A549 (cell line): Measurements from ENCODE around the gene MTTP. TPM values are rescaled to one million over a fixed set of nuclear protein-coding genes. Genes with fewer than 3 reads are reported as not detected.

Experiments used
- ATAC-seq, 2 experiments: fragments of 200-7000 bp in 1 of 2; fragments of >200 bp in 1 of 2; cut with Nextera tagmentation in 1 of 2; cut with Tn5 transposase in 1 of 2; 3 replicates each; pipeline versions ENCODE4 v1.8.0 to v1.9.1; 2018 to 2020; ENCODE audit warnings: mild to moderate bottlenecking in 1 of 2, moderate library complexity in 1 of 2
- CTCF ChIA-PET: fragments of 300-600 bp; sonication (Branson Sonifier 250); formaldehyde crosslinking; extraction: SDS; loops from one replicate; lab custom pipeline; 2021; ENCODE audit warnings: antibody characterized with exemption, inconsistent platforms; lab: Yijun Ruan, JAX
- POLR2A ChIA-PET: fragments of 350-600 bp; formaldehyde crosslinking; extraction: SDS; loops from one replicate; lab custom pipeline; 2021; ENCODE audit warnings: antibody characterized with exemption, inconsistent platforms; lab: Yijun Ruan, JAX
- DNase-seq, 2 experiments: peaks; one replicate each; pipeline versions ENCODE4 v3.0.0 to v3.0.0-alpha.2; 2011 to 2016; ENCODE audit warnings: low read depth in 1 of 2, low spot score in 1 of 2
- FAIRE-seq: peaks from 2 replicates; lab custom pipeline; 2011; peaks lifted over from hg19 to GRCh38; lab: Jason Lieb, UNC
- H3K27ac ChIP-seq, 2 experiments: fragments of >200 bp; sonication (Bioruptor Twin); formaldehyde crosslinking; 3 replicates each; pipeline ENCODE4 v1.5.1; 2016 to 2017
- H3K4me1 ChIP-seq: fragments of >200 bp; sonication (Bioruptor Twin); formaldehyde crosslinking; 3 replicates; pipeline ENCODE4 v1.6.1; 2016
- H3K4me2 ChIP-seq: fragments of >200 bp; sonication (Bioruptor Twin); formaldehyde crosslinking; 3 replicates; pipeline ENCODE4 v1.6.1; 2016
- H3K4me3 ChIP-seq: fragments of >200 bp; sonication (Bioruptor Twin); formaldehyde crosslinking; 3 replicates; pipeline ENCODE4 v1.5.1; 2016
- H3K9me3 ChIP-seq: fragments of >200 bp; sonication (Bioruptor Twin); formaldehyde crosslinking; 3 replicates; pipeline ENCODE4 v1.6.1; 2016
- BHLHE40 ChIP-seq: IDR thresholded peaks from 2 replicates; pipeline ENCODE4 v1.6.1; 2012; ENCODE audit warnings: low read depth, low read length, inconsistent platforms
- CBX2 ChIP-seq: fragments of 200-600 bp; sonication (generic); IDR thresholded peaks from 2 replicates; pipeline ENCODE4 v1.6.1; 2016; ENCODE audit warnings: low read depth, mild to moderate bottlenecking, borderline replicate concordance
- CEBPB ChIP-seq, 2 experiments: fragments of >200 bp in 1 of 2; sonication (Bioruptor Twin) in 1 of 2; formaldehyde crosslinking in 1 of 2; IDR thresholded peaks; 2 replicates each; pipeline ENCODE4 v1.6.1; 2012 to 2016
- CTCF ChIP-seq: fragments of >200 bp; sonication (Bioruptor Twin); formaldehyde crosslinking; IDR thresholded peaks from 3 replicates; pipeline ENCODE4 v1.5.1; 2016
- EP300 ChIP-seq, 2 experiments: fragments of >200 bp; sonication (Bioruptor Twin); formaldehyde crosslinking; IDR thresholded peaks; 2 replicates in 1 of 2; 3 replicates in 1 of 2; pipeline ENCODE4 v1.6.1; 2016 to 2017
- ESRRA ChIP-seq: fragments of 150-350 bp; IDR thresholded peaks from 2 replicates; pipeline ENCODE4 v1.6.1; 2014; ENCODE audit warnings: mild to moderate bottlenecking, low read length, borderline replicate concordance
- FOXS1 ChIP-seq: fragments of 250-450 bp; sonication (Bioruptor Pico); IDR thresholded peaks from 2 replicates; pipeline ENCODE4 v1.5.0; 2020; ENCODE audit warnings: mild to moderate bottlenecking, moderate library complexity
- GATA3 ChIP-seq: IDR thresholded peaks from 2 replicates; pipeline ENCODE4 v1.6.1; 2012; ENCODE audit warnings: borderline replicate concordance
- HDAC2 ChIP-seq: fragments of 200-600 bp; sonication (generic); IDR thresholded peaks from 2 replicates; pipeline ENCODE4 v1.6.1; 2016
- HOXB13 ChIP-seq: fragments of 250-450 bp; sonication (Bioruptor Pico); IDR thresholded peaks from 2 replicates; pipeline ENCODE4 v1.5.0; 2020; ENCODE audit warnings: low read depth, mild to moderate bottlenecking, moderate library complexity
- KDM1A ChIP-seq: fragments of 200-600 bp; sonication (generic); IDR thresholded peaks from 2 replicates; pipeline ENCODE4 v1.6.1; 2016; ENCODE audit warnings: low read depth, mild to moderate bottlenecking
- MAZ ChIP-seq: fragments of 150-350 bp; IDR thresholded peaks from 2 replicates; pipeline ENCODE4 v1.6.1; 2014; ENCODE audit warnings: antibody characterized with exemption, low read depth, low read length, borderline replicate concordance
- MYC ChIP-seq: IDR thresholded peaks from 2 replicates; pipeline ENCODE4 v1.6.1; 2012; ENCODE audit warnings: mild to moderate bottlenecking, inconsistent platforms, low read length, improper control_type of control experiment, borderline replicate concordance
- NFE2L2 ChIP-seq: fragments of 150-350 bp; conservative IDR thresholded peaks from 2 replicates; pipeline ENCODE4 v1.6.1; 2014; ENCODE audit warnings: low read length
- POLR2A ChIP-seq: IDR thresholded peaks from 2 replicates; pipeline ENCODE4 v1.6.1; 2012; ENCODE audit warnings: mild to moderate bottlenecking, low read length
- POLR2AphosphoS2 ChIP-seq: conservative IDR thresholded peaks from 2 replicates; pipeline ENCODE4 v1.6.1; 2012; ENCODE audit warnings: low read length, improper control_type of control experiment, inconsistent platforms
- REST ChIP-seq: fragments of 200-600 bp; sonication (generic); IDR thresholded peaks from 2 replicates; pipeline ENCODE4 v1.6.1; 2016; ENCODE audit warnings: antibody characterized with exemption, mild to moderate bottlenecking, moderate library complexity
- SREBF2 ChIP-seq: fragments of 450-650 bp; IDR thresholded peaks from 2 replicates; pipeline ENCODE4 v1.6.1; 2014; ENCODE audit warnings: mild to moderate bottlenecking, moderate library complexity
- TP53 ChIP-seq: fragments of 250-450 bp; sonication (Bioruptor Pico); IDR thresholded peaks from 2 replicates; pipeline ENCODE4 v1.5.0; 2021; ENCODE audit warnings: mild to moderate bottlenecking, moderate library complexity
- ZC3H11A ChIP-seq: fragments of 450-650 bp; IDR thresholded peaks from 2 replicates; pipeline ENCODE4 v1.6.1; 2014; ENCODE audit warnings: antibody characterized with exemption, mild to moderate bottlenecking
- ZNF302 ChIP-seq: fragments of 250-450 bp; sonication (Bioruptor Pico); IDR thresholded peaks from 2 replicates; pipeline ENCODE4 v1.9.0; 2021; ENCODE audit warnings: inconsistent platforms, mild to moderate bottlenecking, moderate library complexity
- WGBS: methylation state at CpG from one replicate; pipeline ENCODE4 v1.1.6; 2017; ENCODE audit errors: missing lambda C conversion rate; 5-methylcytosine and 5-hydroxymethylcytosine counted together
- polyA plus RNA-seq, 4 experiments: library from polyadenylated mRNA; depleted of rRNA in 3 of 4; stranded (reverse); fragments of >200 nt; fragmentation: RNase III in 1 of 4; extraction: RNeasy Plus Mini Kit Qiagen cat#74134 plus additional on column Dnase treatment in 1 of 4; gene quantifications; 2 replicates in 3 of 4; 3 replicates in 1 of 4; pipeline ENCODE4 v1.2.3, GENCODE V29; 2011 to 2017
- TF ChIP-seq, protein P1 (sequence below): IDR thresholded peaks from 2 replicates; pipeline ENCODE4 v1.6.1; 2012; ENCODE audit warnings: low read depth, borderline replicate concordance
- TF ChIP-seq, protein P2 (sequence below): fragments of 250-450 bp; sonication (Bioruptor Pico); IDR thresholded peaks from 2 replicates; pipeline ENCODE4 v1.5.0; 2021; ENCODE audit warnings: mild to moderate bottlenecking, moderate library complexity, borderline replicate concordance
- TF ChIP-seq, protein P3 (sequence below): fragments of 150-350 bp; IDR thresholded peaks from 2 replicates; pipeline ENCODE4 v1.6.1; 2014; ENCODE audit warnings: low read depth, mild to moderate bottlenecking, low read length

The MTTP gene
- polyA plus RNA-seq, 2 of the 4 experiments (the other 2 are of a cell fraction): 0.03 TPM; not detected in 1

DNA sequence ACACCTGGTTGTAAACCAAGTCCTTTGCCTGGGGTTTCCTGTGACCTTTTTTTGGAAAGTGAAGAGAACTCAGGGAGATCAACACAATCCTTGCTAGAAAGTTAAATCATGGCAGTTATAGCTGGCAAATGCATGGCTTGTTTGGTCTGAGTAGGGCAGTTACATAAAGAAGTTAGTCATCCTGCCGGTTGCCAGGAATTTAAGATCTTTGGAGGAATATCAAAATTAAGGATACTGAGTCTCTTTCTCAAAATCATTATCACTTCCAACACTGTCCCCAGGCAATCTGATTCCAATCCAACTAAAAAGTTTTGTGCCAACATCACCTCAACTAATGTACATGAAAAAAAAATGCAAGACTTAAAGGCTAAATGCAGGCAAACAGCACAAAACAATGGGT lies 42.8 kb downstream of the MTTP start (continued):
- no peak for TF ChIP-seq CEBPB (IDR thresholded peaks at IDR 0.05)
- TF ChIP-seq MAZ: no peak
- TF ChIP-seq ZNF302 (CRISPR knock-in tag): no peak

DNA sequence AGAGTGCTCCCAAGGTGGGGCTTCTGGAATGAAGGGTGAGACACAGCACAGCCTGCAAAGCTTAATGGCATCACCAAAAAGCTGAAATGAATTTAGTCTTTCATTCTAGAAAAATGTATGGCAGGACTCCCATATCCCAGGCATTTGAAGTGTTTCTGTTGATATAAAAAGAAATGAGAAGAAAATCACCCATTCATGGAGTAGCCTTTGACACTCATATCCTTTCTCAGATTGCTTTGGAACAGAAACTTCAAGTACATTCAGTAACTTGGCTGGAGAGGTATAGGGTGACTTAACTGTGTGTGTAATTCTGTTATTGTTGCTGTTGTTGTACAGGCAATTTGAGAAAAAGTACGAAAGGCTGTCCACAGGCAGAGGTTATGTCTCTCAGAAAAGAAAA lies 47.7 kb downstream of the MTTP start:
- H3K4me1 ChIP-seq: no peaks in the 10 kb centered on the region
- TF ChIP-seq FOXS1 (CRISPR knock-in tag) (no peak), HDAC2 (no peak), KDM1A (no peak), POLR2AphosphoS2 (no peak), EP300 (IDR thresholded peaks at IDR 0.05) (no peak), TP53 (CRISPR knock-in tag) (no peak), CBX2 (no peak), HOXB13 (no peak)
- TF ChIP-seq, protein P1, sequence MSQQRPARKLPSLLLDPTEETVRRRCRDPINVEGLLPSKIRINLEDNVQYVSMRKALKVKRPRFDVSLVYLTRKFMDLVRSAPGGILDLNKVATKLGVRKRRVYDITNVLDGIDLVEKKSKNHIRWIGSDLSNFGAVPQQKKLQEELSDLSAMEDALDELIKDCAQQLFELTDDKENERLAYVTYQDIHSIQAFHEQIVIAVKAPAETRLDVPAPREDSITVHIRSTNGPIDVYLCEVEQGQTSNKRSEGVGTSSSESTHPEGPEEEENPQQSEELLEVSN: no peak
- TF ChIP-seq, all 56 proteins: peak for 0
- no peak for FAIRE-seq
- Histone ChIP-seq H3K27ac (no peak overlapping the region), H3K9me3 (no peaks in the 10 kb centered on the region), H3K4me2 (no peak overlapping the region), H3K4me3 (no peak overlapping the region)
- ChIA-PET CTCF (no interaction called here), POLR2A (no interaction called here)
- no peak for ATAC-seq
- no peak for DNase-seq
- WGBS: 82% methylated on average over 1 of the region's 1 CpG

GRCh38 chr4:99624141-99624719 lies 49.6 kb downstream of the MTTP start:
- no peak for ATAC-seq

GRCh38 chr4:99625369-99625768 lies 50.7 kb downstream of the MTTP start:
- Histone ChIP-seq H3K9me3 (no peaks in the 10 kb centered on the region), H3K4me1 (peaks cover 3% of the 10 kb centered on the region; the same call in 1 of the 3 replicates), H3K27ac (no peak overlapping the region), H3K4me2 (no peak overlapping the region), H3K4me3 (no peak overlapping the region)
- ChIA-PET CTCF (no interaction called here), POLR2A (no interaction called here)
- 72% methylated on average over 5 of the region's 5 CpGs for WGBS
- no peak for ATAC-seq
- no peak for FAIRE-seq
- no peak for DNase-seq
- TF ChIP-seq MYC: no peak
- TF ChIP-seq CTCF: no peak
- TF ChIP-seq BHLHE40: no peak
- no peak for TF ChIP-seq ESRRA
- no peak for TF ChIP-seq GATA3
- no peak for TF ChIP-seq POLR2A
- no peak for TF ChIP-seq NFE2L2
- TF ChIP-seq REST: no peak
- no peak for TF ChIP-seq HOXB13
- TF ChIP-seq, protein P2, sequence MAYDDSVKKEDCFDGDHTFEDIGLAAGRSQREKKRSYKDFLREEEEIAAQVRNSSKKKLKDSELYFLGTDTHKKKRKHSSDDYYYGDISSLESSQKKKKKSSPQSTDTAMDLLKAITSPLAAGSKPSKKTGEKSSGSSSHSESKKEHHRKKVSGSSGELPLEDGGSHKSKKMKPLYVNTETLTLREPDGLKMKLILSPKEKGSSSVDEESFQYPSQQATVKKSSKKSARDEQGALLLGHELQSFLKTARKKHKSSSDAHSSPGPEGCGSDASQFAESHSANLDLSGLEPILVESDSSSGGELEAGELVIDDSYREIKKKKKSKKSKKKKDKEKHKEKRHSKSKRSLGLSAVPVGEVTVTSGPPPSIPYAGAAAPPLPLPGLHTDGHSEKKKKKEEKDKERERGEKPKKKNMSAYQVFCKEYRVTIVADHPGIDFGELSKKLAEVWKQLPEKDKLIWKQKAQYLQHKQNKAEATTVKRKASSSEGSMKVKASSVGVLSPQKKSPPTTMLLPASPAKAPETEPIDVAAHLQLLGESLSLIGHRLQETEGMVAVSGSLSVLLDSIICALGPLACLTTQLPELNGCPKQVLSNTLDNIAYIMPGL (CRISPR knock-in tag): no peak
- TF ChIP-seq SREBF2: no peak
- TF ChIP-seq ZC3H11A: no peak

More at GRCh38 chr4:99624141-99624719, 49.6 kb downstream of the MTTP start:
- WGBS: 54% methylated on average over 4 of the region's 4 CpGs
- FAIRE-seq (no peak), DNase-seq (no peak)
- H3K4me3 ChIP-seq: no peak overlapping the region
- no peak overlapping the region for H3K4me2 ChIP-seq
- H3K27ac ChIP-seq: no peak overlapping the region
- no peaks in the 10 kb centered on the region for H3K4me1 ChIP-seq
- POLR2A ChIA-PET: no interaction called here
- CTCF ChIA-PET: no interaction called here
- no peak for TF ChIP-seq TP53 (CRISPR knock-in tag)
- TF ChIP-seq, protein P3, sequence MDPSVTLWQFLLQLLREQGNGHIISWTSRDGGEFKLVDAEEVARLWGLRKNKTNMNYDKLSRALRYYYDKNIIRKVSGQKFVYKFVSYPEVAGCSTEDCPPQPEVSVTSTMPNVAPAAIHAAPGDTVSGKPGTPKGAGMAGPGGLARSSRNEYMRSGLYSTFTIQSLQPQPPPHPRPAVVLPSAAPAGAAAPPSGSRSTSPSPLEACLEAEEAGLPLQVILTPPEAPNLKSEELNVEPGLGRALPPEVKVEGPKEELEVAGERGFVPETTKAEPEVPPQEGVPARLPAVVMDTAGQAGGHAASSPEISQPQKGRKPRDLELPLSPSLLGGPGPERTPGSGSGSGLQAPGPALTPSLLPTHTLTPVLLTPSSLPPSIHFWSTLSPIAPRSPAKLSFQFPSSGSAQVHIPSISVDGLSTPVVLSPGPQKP: no peak
- no peaks in the 10 kb centered on the region for H3K9me3 ChIP-seq
